T-helper 22 cell (primary cell): ENCODE data around the gene PRXL2B.

Source experiments
- DNase-seq: peaks from one replicate; pipeline ENCODE4 v3.0.0-alpha.2; 2020; ENCODE audit warnings: low read depth

PRXL2B gene

GRCh38 chr1:2637442-2638145 lies 51.0 kb downstream of the PRXL2B start:
- no peak for DNase-seq

GRCh38 chr1:2638466-2639115 lies 52.0 kb downstream of the PRXL2B start:
- no peak for DNase-seq

GRCh38 chr1:2639203-2639602 lies 52.6 kb downstream of the PRXL2B start:
- no peak for DNase-seq

- no peak for DNase-seq
Observed at GRCh38 chr1:2639607-2640521, 53.3 kb downstream of the PRXL2B start.

GRCh38 chr1:2640626-2641025 lies 54.0 kb downstream of the PRXL2B start:
- DNase-seq: no peak
